H1 (cell line): ENCODE results near the gene PVALB.

Experiments used
- CBX8 ChIP-seq: fragments of 300-800, 300-1000 bp; sonication (generic); IDR thresholded peaks from 2 replicates; pipeline ENCODE4 v1.7.1; 2016; ENCODE audit warnings: low read depth, low read length, borderline replicate concordance
- CTCF ChIP-seq, 3 experiments: IDR thresholded peaks; 1 replicate in 2 of 3; 2 replicates in 1 of 3; pipeline versions ENCODE4 v1.5.1 to v1.6.1; 2011; ENCODE audit warnings: low read length in 3 of 3, mild to moderate bottlenecking in 3 of 3, inconsistent platforms in 2 of 3, low read depth in 1 of 3, moderate library complexity in 1 of 3; ENCODE audit not compliant: insufficient read depth in 1 of 3; ENCODE audit errors: control extremely low read depth in 1 of 3
- EP300 ChIP-seq, 2 experiments: IDR thresholded peaks; 1 replicate in 1 of 2; 2 replicates in 1 of 2; pipeline ENCODE4 v1.6.1; 2011 to 2012; ENCODE audit warnings: low read depth in 2 of 2, low read length in 2 of 2, mild to moderate bottlenecking in 2 of 2, borderline replicate concordance in 1 of 2, inconsistent platforms in 1 of 2, moderate library complexity in 1 of 2
- FOSL1 ChIP-seq: IDR thresholded peaks from 2 replicates; pipeline ENCODE4 v1.6.1; 2011; ENCODE audit warnings: mild to moderate bottlenecking, low read depth, low read length, moderate library complexity; ENCODE audit not compliant: insufficient read depth
- POLR2A ChIP-seq, 2 experiments: IDR thresholded peaks; 1 replicate in 1 of 2; 2 replicates in 1 of 2; pipeline ENCODE4 v1.6.1; 2011; ENCODE audit warnings: low read depth in 2 of 2, low read length in 2 of 2, mild to moderate bottlenecking in 2 of 2; ENCODE audit errors: control extremely low read depth in 1 of 2
- POLR2AphosphoS5 ChIP-seq: IDR thresholded peaks from 2 replicates; pipeline ENCODE4 v1.6.1; 2011; ENCODE audit warnings: low read depth, low read length
- RAD21 ChIP-seq, 2 experiments: IDR thresholded peaks in 1 of 2; conservative IDR thresholded peaks in 1 of 2; 2 replicates each; pipeline ENCODE4 v1.6.1; 2011; ENCODE audit warnings: low read depth in 2 of 2, low read length in 2 of 2, improper control_type of control experiment in 1 of 2, inconsistent platforms in 1 of 2, mild to moderate bottlenecking in 1 of 2, moderate library complexity in 1 of 2
- SIN3A ChIP-seq, 2 experiments: IDR thresholded peaks in 1 of 2; conservative IDR thresholded peaks in 1 of 2; 2 replicates each; pipeline ENCODE4 v1.6.1; 2011 to 2012; ENCODE audit warnings: low read length in 2 of 2, improper control_type of control experiment in 1 of 2, low read depth in 1 of 2, mild to moderate bottlenecking in 1 of 2
- ZNF274 ChIP-seq: IDR thresholded peaks from 2 replicates; pipeline ENCODE4 v1.7.0; 2012; ENCODE audit warnings: low read length, borderline replicate concordance; ENCODE audit errors: extremely low read depth

- TF ChIP-seq ZNF274: no peak
- no peak for TF ChIP-seq CBX8
- TF ChIP-seq POLR2A (IDR thresholded peaks at IDR 0.05; ENCODE audit: control extremely low read depth in 1 of 2, low read depth in 2 of 2, low read length in 2 of 2): no peak
- TF ChIP-seq CTCF (IDR thresholded peaks at IDR 0.05; ENCODE audit: control extremely low read depth in 1 of 3, insufficient read depth in 1 of 3, low read depth in 1 of 3, low read length in 3 of 3): no peak
- no peak for TF ChIP-seq RAD21 (IDR thresholded peaks at IDR 0.05 in 1 of 2, conservative IDR thresholded peaks at IDR 0.05 in 1 of 2; ENCODE audit: low read depth in 2 of 2, low read length in 2 of 2)
- no peak for TF ChIP-seq EP300 (IDR thresholded peaks at IDR 0.05; ENCODE audit: borderline replicate concordance in 1 of 2, low read depth in 2 of 2, low read length in 2 of 2)
- TF ChIP-seq SIN3A (conservative IDR thresholded peaks at IDR 0.05 in 1 of 2, IDR thresholded peaks at IDR 0.05 in 1 of 2; ENCODE audit: low read depth in 1 of 2, low read length in 2 of 2): no peak
- no peak for TF ChIP-seq POLR2AphosphoS5
- no peak for TF ChIP-seq FOSL1
Observed at GRCh38 chr22:36796552-36797175, 20.2 kb downstream of the PVALB start.
